ENCODE results near the gene PNPLA7. TPM values are rescaled to one million over a fixed set of nuclear protein-coding genes. Genes with fewer than 3 reads are reported as not detected.
"Not testable (repeated sequence)": the region's sequence is repeated elsewhere in the genome, so short reads cannot be mapped to it uniquely, and the experiment has no call there.

Gene PNPLA7
- total RNA-seq, 1 donor from 2014 or later: 1.5 TPM

GRCh38 chr9:137417161-137418021 is 132.8 kb downstream of the PNPLA7 start:
- DNase-seq: no peak

GRCh38 chr9:137416563-137417151 is 133.5 kb downstream of the PNPLA7 start:
- no peak for DNase-seq

- no peak for DNase-seq
Observed at GRCh38 chr9:137416006-137416562, 134.1 kb downstream of the PNPLA7 start.

- no peak for DNase-seq
Observed at GRCh38 chr9:137415451-137415850, 134.8 kb downstream of the PNPLA7 start.

GRCh38 chr9:137412431-137412830 is 137.8 kb downstream of the PNPLA7 start:
- no peak for DNase-seq

- DNase-seq: no peak
Observed at GRCh38 chr9:137411645-137412380, 138.4 kb downstream of the PNPLA7 start.

- no peak for DNase-seq
Observed at GRCh38 chr9:137411260-137411644, 138.9 kb downstream of the PNPLA7 start.

- no peak for DNase-seq
Observed at GRCh38 chr9:137410891-137411249, 139.3 kb downstream of the PNPLA7 start.

- DNase-seq: not testable (repeated sequence)
Observed at GRCh38 chr9:137410236-137410890, 139.8 kb downstream of the PNPLA7 start.

Other genes starting within 250 kb of the PNPLA7 start
- 18.8 TPM for gene NRARP, start 248.1 kb downstream of the PNPLA7 start, total RNA-seq
- gene EXD3, start 127.2 kb downstream of the PNPLA7 start, total RNA-seq: 19.9 TPM
- gene NOXA1, start 127.0 kb downstream of the PNPLA7 start, total RNA-seq: 1.2 TPM
- 0.31 TPM for gene ENTPD8, start 109.0 kb downstream of the PNPLA7 start, total RNA-seq
- 10.7 TPM for gene NSMF, start 91.1 kb downstream of the PNPLA7 start, total RNA-seq
- gene MRPL41, start 1.5 kb upstream of the PNPLA7 start, total RNA-seq: 29.1 TPM
- 26.0 TPM for gene DPH7, start 28.5 kb upstream of the PNPLA7 start, total RNA-seq
- gene ZMYND19, start 40.1 kb upstream of the PNPLA7 start, total RNA-seq: 10.1 TPM
- gene ARRDC1, start 55.3 kb upstream of the PNPLA7 start, total RNA-seq: 20.0 TPM
- 70.3 TPM for gene EHMT1, start 68.6 kb upstream of the PNPLA7 start, total RNA-seq